Mucosa of descending colon (tissue), 3 donors: ENCODE results near the gene RHPN2. TPM values are rescaled to one million over a fixed set of nuclear protein-coding genes. Genes with fewer than 3 reads are reported as not detected.
"Not testable (repeated sequence)": the region's sequence is repeated elsewhere in the genome, so short reads cannot be mapped to it uniquely, and the experiment has no call there.

ENCODE experiments used
- ATAC-seq: fragments of 200-7000 bp; cut with Tn5 transposase; one replicate; pipeline ENCODE4 v1.9.1; 2020; ENCODE audit warnings: mild to moderate bottlenecking, moderate library complexity
- DNase-seq, 3 donors: peaks; one replicate each; pipeline ENCODE4 v3.0.0-alpha.2; 2020
- H3K36me3 ChIP-seq: fragments of 200-600 bp; one replicate; pipeline ENCODE4 v1.8.0; 2021; ENCODE audit warnings: low read depth, mild to moderate bottlenecking
- H3K4me1 ChIP-seq: fragments of 200-600 bp; one replicate; pipeline ENCODE4 v1.8.0; 2021; ENCODE audit warnings: low read depth, mild to moderate bottlenecking
- H3K4me3 ChIP-seq: fragments of 200-600 bp; one replicate; pipeline ENCODE4 v1.8.0; 2021; ENCODE audit warnings: mild to moderate bottlenecking
- H3K9me3 ChIP-seq: fragments of 200-600 bp; one replicate; pipeline ENCODE4 v1.8.0; 2021; ENCODE audit warnings: mild to moderate bottlenecking
- CTCF ChIP-seq: fragments of 200-600 bp; IDR thresholded peaks from one replicate; pipeline ENCODE4 v1.8.0; 2022; ENCODE audit warnings: antibody characterized with exemption, mild to moderate bottlenecking
- intact Hi-C, 2 donors: fragments of 100-400 bp; cut with DNase I in 1 of 2; cut with micrococcal nuclease in 1 of 2; formaldehyde crosslinking; loops; one replicate each; pipeline versions ENCODE4 v1.11.0 to v1.11.1; 2022; cut with DNase I, micrococcal nuclease
- total RNA-seq, 3 donors: library from RNA; stranded (reverse); fragmentation: NEBNext Ultra II Directional in 2 of 3; extraction: Animal tissue kit (Norgen Biotek cat#: 25700) in 2 of 3; gene quantifications; one replicate each; pipeline versions ENCODE4 v1.2.1 to v1.2.4, GENCODE V29; 2021 to 2023
- donor health status: DM: no; HTN: no; CAD: no; lungs with moderate emphysema.
- donor health status: DM: no; HTN: no; CAD: no.
- donor health status: DM: no; HTN: yes; CAD: no.

The RHPN2 gene
- total RNA-seq, 3 donors from 2014 or later, result 37.3 to 72.7 (median 68.3) TPM

- TF ChIP-seq CTCF, result no peak
- H3K36me3 ChIP-seq, result no peaks in the 10 kb centered on the region
- H3K9me3 ChIP-seq, result no peaks in the 10 kb centered on the region
- no peak for DNase-seq
- peaks cover 11% of the 10 kb centered on the region for H3K4me1 ChIP-seq
- intact Hi-C loops, result no loop called here
- no peak for ATAC-seq
- no peak overlapping the region for H3K4me3 ChIP-seq
Measured at GRCh38 chr19:32966750-32967149, 97.9 kb downstream of the RHPN2 start.

GRCh38 chr19:32945260-32945659 lies 119.4 kb downstream of the RHPN2 start:
- intact Hi-C loops, result no loop called here
- no peaks in the 10 kb centered on the region for H3K4me1 ChIP-seq
- ATAC-seq (no peak), DNase-seq (no peak)
- no peak for TF ChIP-seq CTCF
- no peaks in the 10 kb centered on the region for H3K36me3 ChIP-seq
- no peak overlapping the region for H3K4me3 ChIP-seq
- H3K9me3 ChIP-seq, result no peaks in the 10 kb centered on the region

- intact Hi-C loops, H3K36me3 ChIP-seq, H3K4me3 ChIP-seq, H3K9me3 ChIP-seq, DNase-seq, H3K4me1 ChIP-seq, ATAC-seq: not testable (repeated sequence)
Measured at GRCh38 chr19:32941273-32941672, 123.4 kb downstream of the RHPN2 start.

- intact Hi-C loops, result no loop called here
- Histone ChIP-seq H3K4me1 (no peaks in the 10 kb centered on the region), H3K9me3 (no peaks in the 10 kb centered on the region), H3K4me3 (no peak overlapping the region), H3K36me3 (no peaks in the 10 kb centered on the region)
- no peak for TF ChIP-seq CTCF
- ATAC-seq (no peak), DNase-seq (no peak)
Measured at GRCh38 chr19:32936065-32936464, 128.6 kb downstream of the RHPN2 start.

- DNase-seq (no peak), ATAC-seq (no peak)
- no peak for TF ChIP-seq CTCF
- no peaks in the 10 kb centered on the region for H3K9me3 ChIP-seq
- intact Hi-C loops, result no loop called here
- no peaks in the 10 kb centered on the region for H3K36me3 ChIP-seq
- H3K4me1 ChIP-seq, result no peaks in the 10 kb centered on the region
- H3K4me3 ChIP-seq, result no peak overlapping the region
Measured at GRCh38 chr19:32935629-32936028, 129.1 kb downstream of the RHPN2 start.

- ATAC-seq, result no peak
- no peaks in the 10 kb centered on the region for H3K36me3 ChIP-seq
Measured at GRCh38 chr19:32933571-32933970, 131.1 kb downstream of the RHPN2 start.

More at GRCh38 chr19:32933571-32933970, 131.1 kb downstream of the RHPN2 start:
- intact Hi-C loops, result no loop called here
- H3K9me3 ChIP-seq, result no peaks in the 10 kb centered on the region
- no peak overlapping the region for H3K4me3 ChIP-seq
- TF ChIP-seq CTCF, result no peak
- H3K4me1 ChIP-seq, result no peaks in the 10 kb centered on the region
- DNase-seq, result no peak
